GM12878 (cell line): ENCODE measurements around the gene HOXC5.

Experiments
- ASH2L ChIP-seq: fragments of 300-600, 200-600 bp; sonication (generic); IDR thresholded peaks from 2 replicates; pipeline ENCODE4 v1.6.1; 2017; ENCODE audit warnings: low read depth, mild to moderate bottlenecking, borderline replicate concordance
- CEBPB ChIP-seq, 2 experiments: fragments of 150-350 bp in 1 of 2; IDR thresholded peaks; 2 replicates each; pipeline ENCODE4 v1.6.1; 2012 to 2014; ENCODE audit warnings: low read depth in 2 of 2, low read length in 2 of 2, borderline replicate concordance in 1 of 2, inconsistent platforms in 1 of 2
- MXI1 ChIP-seq: fragments of 150-350 bp; IDR thresholded peaks from 2 replicates; pipeline ENCODE4 v1.6.1; 2011; ENCODE audit warnings: low read depth, mild to moderate bottlenecking, inconsistent platforms, low read length, improper control_type of control experiment
- NR2C1 ChIP-seq: fragments of 450-650 bp; IDR thresholded peaks from 2 replicates; pipeline ENCODE4 v1.6.1; 2017; ENCODE audit warnings: antibody characterized with exemption, mild to moderate bottlenecking, moderate library complexity
- NRF1 ChIP-seq: conservative IDR thresholded peaks from 2 replicates; pipeline ENCODE4 v1.6.1; 2011; ENCODE audit warnings: mild to moderate bottlenecking, low read depth, low read length, improper control_type of control experiment
- RB1 ChIP-seq: fragments of 450-650 bp; formaldehyde crosslinking; IDR thresholded peaks from 2 replicates; pipeline ENCODE4 v1.6.1; 2017; ENCODE audit warnings: mild to moderate bottlenecking, borderline replicate concordance
- RFX5 ChIP-seq: IDR thresholded peaks from 2 replicates; pipeline ENCODE4 v1.6.1; 2011; ENCODE audit warnings: low read depth, low read length, improper control_type of control experiment
- SIN3A ChIP-seq: IDR thresholded peaks from 2 replicates; pipeline ENCODE4 v1.6.1; 2012; ENCODE audit warnings: low read depth, low read length, improper control_type of control experiment
- TAF1 ChIP-seq: IDR thresholded peaks from 2 replicates; pipeline ENCODE4 v1.6.1; 2011; ENCODE audit warnings: mild to moderate bottlenecking, low read depth, low read length, borderline replicate concordance
- ZNF274 ChIP-seq: IDR thresholded peaks from one replicate; pipeline ENCODE4 v1.8.0; 2011; ENCODE audit not compliant: insufficient read length, insufficient read depth
- TF ChIP-seq, protein P1 (sequence below), 3 experiments: IDR thresholded peaks in 2 of 3; conservative IDR thresholded peaks in 1 of 3; 2 replicates each; pipeline ENCODE4 v1.5.1; 2011; ENCODE audit warnings: low read depth in 3 of 3, low read length in 3 of 3, mild to moderate bottlenecking in 3 of 3, control low read depth in 2 of 3, moderate library complexity in 2 of 3, inconsistent platforms in 1 of 3, mixed read lengths in 1 of 3; ENCODE audit not compliant: control insufficient read depth in 2 of 3, insufficient read depth in 1 of 3; ENCODE audit errors: extremely low read depth in 1 of 3
- TF ChIP-seq, protein P2 (sequence below): fragments of 450-650 bp; IDR thresholded peaks from 2 replicates; pipeline ENCODE4 v1.6.1; 2018; ENCODE audit warnings: borderline replicate concordance, mild to moderate bottlenecking; ENCODE audit not compliant: partially characterized antibody
- TF ChIP-seq, protein P3 (sequence below): fragments of 450-650 bp; IDR thresholded peaks from 2 replicates; pipeline ENCODE4 v1.6.1; 2017; ENCODE audit warnings: borderline replicate concordance
- TF ChIP-seq, protein P4 (sequence below): IDR thresholded peaks from 2 replicates; pipeline ENCODE4 v1.6.1; 2012; ENCODE audit warnings: low read depth, low read length, improper control_type of control experiment

DNA sequence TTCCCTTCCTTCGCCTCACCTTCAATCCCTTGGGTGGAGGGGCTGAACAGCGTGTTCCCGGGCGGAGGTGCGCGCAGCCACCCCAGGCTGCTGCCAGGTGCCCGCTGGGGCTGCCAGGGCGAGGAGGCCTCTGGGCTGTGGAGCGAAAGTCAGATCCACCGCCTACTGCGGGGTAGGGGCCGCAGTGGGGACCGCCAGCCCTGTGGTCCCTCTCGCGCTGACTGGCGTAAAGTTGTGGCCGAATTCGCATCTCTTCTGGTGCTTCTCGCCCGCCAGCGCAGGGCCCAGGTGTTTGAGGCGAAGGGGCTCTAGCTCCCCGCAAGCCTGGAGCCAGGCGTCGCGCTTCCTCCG lies 13.9 kb downstream of the HOXC5 start:
- TF ChIP-seq CEBPB (IDR thresholded peaks at IDR 0.05; ENCODE audit: borderline replicate concordance in 1 of 2, low read depth in 2 of 2, low read length in 2 of 2) (no peak), NR2C1 (no peak), MXI1 (no peak), TAF1 (no peak), SIN3A (no peak), RB1 (no peak), ASH2L (no peak), NRF1 (no peak), ZNF274 (no peak), RFX5 (no peak)
- TF ChIP-seq, protein P1, sequence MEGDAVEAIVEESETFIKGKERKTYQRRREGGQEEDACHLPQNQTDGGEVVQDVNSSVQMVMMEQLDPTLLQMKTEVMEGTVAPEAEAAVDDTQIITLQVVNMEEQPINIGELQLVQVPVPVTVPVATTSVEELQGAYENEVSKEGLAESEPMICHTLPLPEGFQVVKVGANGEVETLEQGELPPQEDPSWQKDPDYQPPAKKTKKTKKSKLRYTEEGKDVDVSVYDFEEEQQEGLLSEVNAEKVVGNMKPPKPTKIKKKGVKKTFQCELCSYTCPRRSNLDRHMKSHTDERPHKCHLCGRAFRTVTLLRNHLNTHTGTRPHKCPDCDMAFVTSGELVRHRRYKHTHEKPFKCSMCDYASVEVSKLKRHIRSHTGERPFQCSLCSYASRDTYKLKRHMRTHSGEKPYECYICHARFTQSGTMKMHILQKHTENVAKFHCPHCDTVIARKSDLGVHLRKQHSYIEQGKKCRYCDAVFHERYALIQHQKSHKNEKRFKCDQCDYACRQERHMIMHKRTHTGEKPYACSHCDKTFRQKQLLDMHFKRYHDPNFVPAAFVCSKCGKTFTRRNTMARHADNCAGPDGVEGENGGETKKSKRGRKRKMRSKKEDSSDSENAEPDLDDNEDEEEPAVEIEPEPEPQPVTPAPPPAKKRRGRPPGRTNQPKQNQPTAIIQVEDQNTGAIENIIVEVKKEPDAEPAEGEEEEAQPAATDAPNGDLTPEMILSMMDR (IDR thresholded peaks at IDR 0.05 in 2 of 3, conservative IDR thresholded peaks at IDR 0.05 in 1 of 3; ENCODE audit: control insufficient read depth in 2 of 3, extremely low read depth in 1 of 3, insufficient read depth in 1 of 3, low read depth in 3 of 3, low read length in 3 of 3): no peak
- TF ChIP-seq, protein P2, sequence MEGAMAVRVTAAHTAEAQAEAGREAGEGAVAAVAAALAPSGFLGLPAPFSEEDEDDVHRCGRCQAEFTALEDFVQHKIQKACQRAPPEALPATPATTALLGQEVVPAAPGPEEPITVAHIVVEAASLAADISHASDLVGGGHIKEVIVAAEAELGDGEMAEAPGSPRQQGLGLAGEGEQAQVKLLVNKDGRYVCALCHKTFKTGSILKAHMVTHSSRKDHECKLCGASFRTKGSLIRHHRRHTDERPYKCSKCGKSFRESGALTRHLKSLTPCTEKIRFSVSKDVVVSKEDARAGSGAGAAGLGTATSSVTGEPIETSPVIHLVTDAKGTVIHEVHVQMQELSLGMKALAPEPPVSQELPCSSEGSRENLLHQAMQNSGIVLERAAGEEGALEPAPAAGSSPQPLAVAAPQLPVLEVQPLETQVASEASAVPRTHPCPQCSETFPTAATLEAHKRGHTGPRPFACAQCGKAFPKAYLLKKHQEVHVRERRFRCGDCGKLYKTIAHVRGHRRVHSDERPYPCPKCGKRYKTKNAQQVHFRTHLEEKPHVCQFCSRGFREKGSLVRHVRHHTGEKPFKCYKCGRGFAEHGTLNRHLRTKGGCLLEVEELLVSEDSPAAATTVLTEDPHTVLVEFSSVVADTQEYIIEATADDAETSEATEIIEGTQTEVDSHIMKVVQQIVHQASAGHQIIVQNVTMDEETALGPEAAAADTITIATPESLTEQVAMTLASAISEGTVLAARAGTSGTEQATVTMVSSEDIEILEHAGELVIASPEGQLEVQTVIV: no peak
- TF ChIP-seq, protein P3, sequence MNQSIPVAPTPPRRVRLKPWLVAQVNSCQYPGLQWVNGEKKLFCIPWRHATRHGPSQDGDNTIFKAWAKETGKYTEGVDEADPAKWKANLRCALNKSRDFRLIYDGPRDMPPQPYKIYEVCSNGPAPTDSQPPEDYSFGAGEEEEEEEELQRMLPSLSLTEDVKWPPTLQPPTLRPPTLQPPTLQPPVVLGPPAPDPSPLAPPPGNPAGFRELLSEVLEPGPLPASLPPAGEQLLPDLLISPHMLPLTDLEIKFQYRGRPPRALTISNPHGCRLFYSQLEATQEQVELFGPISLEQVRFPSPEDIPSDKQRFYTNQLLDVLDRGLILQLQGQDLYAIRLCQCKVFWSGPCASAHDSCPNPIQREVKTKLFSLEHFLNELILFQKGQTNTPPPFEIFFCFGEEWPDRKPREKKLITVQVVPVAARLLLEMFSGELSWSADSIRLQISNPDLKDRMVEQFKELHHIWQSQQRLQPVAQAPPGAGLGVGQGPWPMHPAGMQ: no peak
- TF ChIP-seq, protein P4, sequence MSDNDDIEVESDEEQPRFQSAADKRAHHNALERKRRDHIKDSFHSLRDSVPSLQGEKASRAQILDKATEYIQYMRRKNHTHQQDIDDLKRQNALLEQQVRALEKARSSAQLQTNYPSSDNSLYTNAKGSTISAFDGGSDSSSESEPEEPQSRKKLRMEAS: no peak
